SK-N-SH (cell line): ENCODE measurements around the gene PEX14.

Experiments
- CHD2 ChIP-seq: fragments of 150-350 bp; IDR thresholded peaks from 2 replicates; pipeline ENCODE4 v1.6.1; 2018; ENCODE audit warnings: low read length; ENCODE audit not compliant: partially characterized antibody
- EZH2phosphoT487 ChIP-seq: fragments of 200-600 bp; sonication (generic); IDR thresholded peaks from 2 replicates; pipeline ENCODE4 v1.6.1; 2017; ENCODE audit warnings: low read depth, mixed run types, mild to moderate bottlenecking, antibody characterized with exemption, moderate library complexity, borderline replicate concordance
- MEF2A ChIP-seq: IDR thresholded peaks from 2 replicates; pipeline ENCODE4 v1.4.0; 2012; ENCODE audit warnings: low read depth, borderline replicate concordance
- POLR2AphosphoS5 ChIP-seq: IDR thresholded peaks from 2 replicates; pipeline ENCODE4 v1.6.1; 2012; ENCODE audit warnings: low read depth, low read length
- RCOR1 ChIP-seq: fragments of 150-350 bp; IDR thresholded peaks from 2 replicates; pipeline ENCODE4 v1.6.1; 2017; ENCODE audit warnings: antibody characterized with exemption, low read length
- RFX5 ChIP-seq: IDR thresholded peaks from 2 replicates; pipeline ENCODE4 v1.6.1; 2012; ENCODE audit warnings: mild to moderate bottlenecking, improper control_type of control experiment, low read length
- RXRA ChIP-seq: IDR thresholded peaks from 2 replicates; pipeline ENCODE4 v1.4.0; 2012; ENCODE audit warnings: low read depth, mild to moderate bottlenecking, borderline replicate concordance
- SIN3A ChIP-seq: IDR thresholded peaks from 2 replicates; pipeline ENCODE4 v1.6.1; 2012; ENCODE audit warnings: low read depth, mild to moderate bottlenecking, low read length, moderate library complexity, borderline replicate concordance
- TAF1 ChIP-seq: IDR thresholded peaks from 2 replicates; pipeline ENCODE4 v1.6.1; 2012; ENCODE audit warnings: low read depth, mild to moderate bottlenecking, low read length, moderate library complexity, borderline replicate concordance
- TEAD4 ChIP-seq: IDR thresholded peaks from 2 replicates; pipeline ENCODE4 v1.4.0; 2012; ENCODE audit warnings: mild to moderate bottlenecking, borderline replicate concordance; ENCODE audit not compliant: insufficient read depth
- ZBTB33 ChIP-seq: IDR thresholded peaks from 2 replicates; pipeline ENCODE4 v1.4.0; 2012; ENCODE audit warnings: low read depth, borderline replicate concordance
- TF ChIP-seq, protein P1 (sequence below): fragments of 200-600 bp; sonication (generic); IDR thresholded peaks from 2 replicates; pipeline ENCODE4 v1.6.1; 2017; ENCODE audit warnings: antibody characterized with exemption, mild to moderate bottlenecking, moderate library complexity

GRCh38 chr1:10438677-10439163 is 36.0 kb upstream of the PEX14 start:
- no peak for TF ChIP-seq ZBTB33
- TF ChIP-seq, protein P1, sequence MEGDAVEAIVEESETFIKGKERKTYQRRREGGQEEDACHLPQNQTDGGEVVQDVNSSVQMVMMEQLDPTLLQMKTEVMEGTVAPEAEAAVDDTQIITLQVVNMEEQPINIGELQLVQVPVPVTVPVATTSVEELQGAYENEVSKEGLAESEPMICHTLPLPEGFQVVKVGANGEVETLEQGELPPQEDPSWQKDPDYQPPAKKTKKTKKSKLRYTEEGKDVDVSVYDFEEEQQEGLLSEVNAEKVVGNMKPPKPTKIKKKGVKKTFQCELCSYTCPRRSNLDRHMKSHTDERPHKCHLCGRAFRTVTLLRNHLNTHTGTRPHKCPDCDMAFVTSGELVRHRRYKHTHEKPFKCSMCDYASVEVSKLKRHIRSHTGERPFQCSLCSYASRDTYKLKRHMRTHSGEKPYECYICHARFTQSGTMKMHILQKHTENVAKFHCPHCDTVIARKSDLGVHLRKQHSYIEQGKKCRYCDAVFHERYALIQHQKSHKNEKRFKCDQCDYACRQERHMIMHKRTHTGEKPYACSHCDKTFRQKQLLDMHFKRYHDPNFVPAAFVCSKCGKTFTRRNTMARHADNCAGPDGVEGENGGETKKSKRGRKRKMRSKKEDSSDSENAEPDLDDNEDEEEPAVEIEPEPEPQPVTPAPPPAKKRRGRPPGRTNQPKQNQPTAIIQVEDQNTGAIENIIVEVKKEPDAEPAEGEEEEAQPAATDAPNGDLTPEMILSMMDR = no peak
- TF ChIP-seq CHD2 = no peak
- TF ChIP-seq POLR2AphosphoS5 = no peak
- TF ChIP-seq TAF1 = no peak
- no peak for TF ChIP-seq RFX5
- TF ChIP-seq RXRA = no peak
- TF ChIP-seq RCOR1 = no peak
- no peak for TF ChIP-seq SIN3A
- TF ChIP-seq TEAD4 = no peak
- TF ChIP-seq EZH2phosphoT487 = no peak
- no peak for TF ChIP-seq MEF2A
